ENCODE data around the gene AGPAT1.

DNA sequence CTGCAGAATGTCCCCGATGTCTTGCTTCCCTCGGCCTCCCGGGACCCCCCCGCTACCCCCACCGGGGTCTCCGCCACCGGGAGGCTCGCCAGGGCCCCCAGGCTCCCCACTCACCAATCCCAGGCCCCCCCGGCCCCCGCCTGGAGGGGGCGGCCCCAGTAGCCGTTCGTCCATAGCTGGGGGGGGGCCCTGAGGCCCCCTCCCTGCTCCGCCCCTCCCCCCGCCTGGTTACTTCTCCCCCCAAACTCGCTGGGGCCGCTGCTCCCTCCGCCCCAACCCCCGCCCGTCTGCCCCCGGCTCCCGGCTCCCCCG, 13.8 kb upstream of the AGPAT1 start:
- TF ChIP-seq REST (IDR thresholded peaks at IDR 0.05; ENCODE audit: insufficient read depth in 1 of 2, low read depth in 2 of 2, low read length in 2 of 2) (no peak), TAF1 (IDR thresholded peaks at IDR 0.05; ENCODE audit: borderline replicate concordance, insufficient read depth, low read length) (no peak), POLR2AphosphoS5 (IDR thresholded peaks at IDR 0.05; ENCODE audit: low read depth, low read length) (no peak)
